HTR-8/SVneo (cell line): ENCODE results near the gene CACNG8.

Experiments
- DNase-seq: peaks from one replicate; pipeline ENCODE4 v3.0.0; 2011; ENCODE audit warnings: low spot score, mixed read lengths; ENCODE audit not compliant: insufficient read length
- FAIRE-seq: peaks from 2 replicates; lab custom pipeline; 2011; peaks lifted over from hg19 to GRCh38; lab: Jason Lieb, UNC

Gene CACNG8

GRCh38 chr19:53991224-53992113, 28.7 kb downstream of the CACNG8 start, which contains the start of gene CACNG6:
TSS of gene CACNG6 (plus strand) at chr19:53991637. CDS start at chr19:53992878, 1,241 bp downstream.
- FAIRE-seq (peak; percentile 60), DNase-seq (peak; percentile 66)

GRCh38 chr19:53992211-53992610, 29.5 kb downstream of the CACNG8 start:
- no peak for FAIRE-seq
- DNase-seq: no peak

- DNase-seq: no peak
- no peak for FAIRE-seq
These were observed 30.1 kb downstream of the CACNG8 start for GRCh38 chr19:53992815-53993214.

DNA sequence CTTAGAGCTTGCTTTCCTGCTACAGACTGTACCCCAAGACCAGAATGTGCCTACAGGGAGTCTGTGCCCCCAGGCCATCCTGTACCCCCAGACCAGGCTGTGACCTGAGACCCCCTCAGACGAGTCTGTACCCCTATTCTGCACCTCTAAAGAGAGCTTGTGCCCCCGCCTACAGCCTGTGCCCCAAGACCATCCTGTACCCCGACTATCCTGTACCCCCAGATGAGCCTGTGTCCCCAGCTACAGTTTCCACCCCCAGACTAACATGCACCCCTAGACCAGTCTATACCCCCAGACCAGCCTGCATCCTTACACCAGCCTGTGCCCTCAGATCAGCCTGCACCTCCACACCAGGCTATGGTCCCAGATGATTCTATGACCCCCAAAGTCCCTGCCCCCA, 30.7 kb downstream of the CACNG8 start:
- DNase-seq (no peak), FAIRE-seq (no peak)

DNA sequence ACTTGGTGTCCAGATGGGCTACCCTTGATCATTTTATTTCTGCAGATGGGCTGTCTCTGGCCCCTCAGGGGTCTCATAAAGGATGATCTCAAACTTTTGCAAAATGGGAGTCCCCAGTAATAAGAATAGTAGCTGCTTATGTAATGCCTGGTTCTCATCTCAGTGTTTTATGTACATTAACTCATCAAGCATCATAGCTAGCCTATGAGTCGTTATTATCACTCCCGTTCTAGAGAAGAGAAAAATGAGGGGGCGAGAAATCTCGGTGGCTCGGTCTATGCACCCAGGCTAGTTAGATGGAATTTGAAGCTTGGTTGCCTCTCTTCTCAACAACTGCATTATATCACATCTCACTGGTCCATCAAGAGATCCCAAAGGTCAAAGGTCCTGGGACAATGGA, 32.1 kb downstream of the CACNG8 start:
- FAIRE-seq (no peak), DNase-seq (no peak)

DNA sequence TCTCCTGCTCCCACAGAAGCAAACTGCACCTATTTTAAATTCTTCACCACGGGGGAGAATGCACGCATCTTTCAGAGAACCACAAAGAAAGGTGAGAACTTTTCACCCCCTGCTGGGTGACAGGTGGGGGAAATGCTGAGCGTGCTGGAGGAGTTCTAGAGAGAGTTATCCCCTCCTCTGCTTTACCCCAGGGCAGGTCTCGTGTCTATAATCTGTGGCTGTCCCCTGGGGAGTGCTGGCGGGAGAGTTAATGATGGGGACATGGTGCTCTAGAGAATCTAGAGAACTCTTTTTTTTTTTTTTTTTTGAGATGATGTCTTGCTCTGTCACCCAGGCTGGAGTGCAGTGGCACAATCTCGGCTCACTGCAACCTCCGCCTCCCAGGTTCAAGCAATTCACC, 35.5 kb downstream of the CACNG8 start:
- no peak for DNase-seq
- no peak for FAIRE-seq

DNA sequence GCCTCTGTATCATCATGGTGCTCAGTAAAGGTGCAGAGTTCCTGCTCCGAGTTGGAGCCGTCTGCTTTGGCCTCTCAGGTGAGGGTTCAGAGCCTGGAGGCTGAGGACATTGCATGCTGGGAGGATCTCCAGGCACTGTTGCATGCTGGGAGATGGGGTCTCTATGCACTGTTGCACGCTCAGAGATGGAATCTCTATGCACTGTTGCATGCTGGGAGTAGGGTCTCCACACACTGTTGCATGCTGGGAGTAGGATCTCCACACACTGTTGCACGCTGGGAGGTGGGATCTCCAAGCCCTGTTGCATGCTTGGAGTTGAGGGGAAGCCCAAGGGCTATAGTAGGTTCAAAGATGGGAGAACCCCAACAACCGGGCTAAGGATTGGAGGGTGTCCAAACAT, 37.0 kb downstream of the CACNG8 start:
- no peak for DNase-seq
- FAIRE-seq: no peak

GRCh38 chr19:54001496-54001895, 38.8 kb downstream of the CACNG8 start:
- FAIRE-seq (no peak), DNase-seq (no peak)

DNA sequence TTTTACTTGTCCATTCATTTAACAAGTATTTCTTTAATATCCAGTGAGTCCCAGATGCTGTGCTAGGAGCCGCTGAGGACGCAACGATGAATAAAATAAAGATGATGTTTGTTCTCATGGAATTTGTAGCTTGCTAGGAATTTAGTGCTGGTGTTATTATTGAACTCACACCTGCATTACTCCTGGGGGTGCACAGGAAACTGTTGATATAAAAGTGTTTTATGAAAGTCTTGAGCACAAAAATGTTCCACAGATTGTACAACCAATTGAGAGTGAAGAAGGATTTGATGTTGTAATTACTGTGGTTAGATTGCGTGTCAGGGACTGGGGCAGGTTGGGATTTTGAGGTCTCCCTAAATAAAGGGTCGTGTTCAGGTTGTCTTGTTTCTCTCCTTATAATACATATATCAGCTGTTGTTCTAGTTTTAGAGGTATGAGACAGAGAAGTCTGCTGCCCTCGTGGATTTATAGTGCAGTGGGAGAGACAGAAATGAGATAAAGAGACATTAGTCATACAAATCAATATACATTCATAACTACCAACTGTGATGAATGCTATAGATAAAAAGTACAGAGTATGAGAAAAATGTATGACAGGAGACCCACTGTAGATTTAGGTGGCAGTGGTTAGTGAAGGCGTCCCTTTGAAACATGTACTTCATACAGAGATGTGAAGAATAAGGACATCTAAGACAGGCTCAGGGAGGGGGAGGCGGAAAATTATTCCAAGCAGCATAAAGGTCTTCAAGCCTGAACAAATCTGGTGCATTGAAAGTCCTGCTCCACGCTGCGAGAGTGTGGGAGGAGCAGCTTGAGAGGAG, 40.0 kb downstream of the CACNG8 start:
- DNase-seq (no peak), FAIRE-seq (no peak)

- DNase-seq (no peak), FAIRE-seq (no peak)
These were observed 46.7 kb downstream of the CACNG8 start for GRCh38 chr19:54009440-54009839.

GRCh38 chr19:54010474-54010873, 47.7 kb downstream of the CACNG8 start:
- no peak for DNase-seq
- FAIRE-seq: no peak

GRCh38 chr19:54011507-54012211, 48.9 kb downstream of the CACNG8 start:
- DNase-seq (no peak), FAIRE-seq (no peak)

- FAIRE-seq (no peak), DNase-seq (no peak)
These were observed 51.1 kb downstream of the CACNG8 start for GRCh38 chr19:54013866-54014265.

- FAIRE-seq (no peak), DNase-seq (no peak)
These were observed 52.3 kb downstream of the CACNG8 start for GRCh38 chr19:54014920-54015560.

DNA sequence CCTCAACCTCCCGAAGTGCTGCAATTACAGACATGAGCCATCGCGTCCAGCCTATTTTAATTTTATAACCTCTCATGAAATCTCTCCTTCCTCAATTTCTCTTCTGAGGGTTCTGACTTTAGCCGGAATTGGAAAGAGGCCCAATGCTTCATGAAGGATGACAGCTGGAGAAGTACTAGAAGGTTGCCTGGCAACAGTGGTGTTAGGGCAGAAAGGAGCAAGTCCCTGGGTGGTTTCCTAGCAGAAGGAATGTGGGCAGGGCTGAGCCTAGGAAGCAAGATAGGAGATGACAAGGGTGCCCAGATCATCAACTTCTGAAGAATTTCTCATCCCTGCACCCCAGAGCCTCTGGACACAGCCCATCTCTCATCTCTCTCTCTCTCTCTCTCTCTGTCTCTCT, 54.5 kb downstream of the CACNG8 start:
- no peak for DNase-seq
- no peak for FAIRE-seq

GRCh38 chr19:54021363-54021762, 58.6 kb downstream of the CACNG8 start:
- DNase-seq (no peak), FAIRE-seq (no peak)

- FAIRE-seq (no peak), DNase-seq (no peak)
These were observed 59.2 kb downstream of the CACNG8 start for GRCh38 chr19:54021932-54022331.

- FAIRE-seq (no peak), DNase-seq (no peak)
These were observed 60.5 kb downstream of the CACNG8 start for GRCh38 chr19:54023191-54023590.

- FAIRE-seq: no peak
These were observed 61.9 kb downstream of the CACNG8 start for GRCh38 chr19:54024660-54025059.

DNA sequence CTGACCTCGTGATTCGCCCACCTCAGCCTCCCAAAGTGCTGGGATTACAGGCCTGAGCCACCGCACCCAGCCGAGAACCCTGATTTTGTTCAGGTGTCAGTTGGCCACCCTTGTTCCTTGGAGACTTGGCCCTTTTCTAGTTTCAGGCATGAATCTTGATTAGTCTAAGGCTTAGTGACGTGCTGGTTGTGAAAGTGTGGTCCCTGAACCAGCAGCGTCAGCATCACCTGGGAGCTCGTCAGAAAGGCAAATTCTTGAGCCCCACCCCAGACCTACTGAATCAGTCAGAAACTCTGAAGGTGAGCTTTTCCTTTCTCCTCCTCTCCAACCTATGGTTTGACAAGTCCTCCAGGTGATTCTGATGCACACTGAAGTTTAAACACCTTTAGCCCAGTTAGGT, 63.9 kb downstream of the CACNG8 start:
- FAIRE-seq (no peak), DNase-seq (no peak)

More at GRCh38 chr19:54024660-54025059, 61.9 kb downstream of the CACNG8 start:
- DNase-seq: no peak
